Thyroid gland (tissue), 4 donors: ENCODE data around the gene APOL2. TPM values are rescaled to one million over a fixed set of nuclear protein-coding genes. Genes with fewer than 3 reads are reported as not detected.

ENCODE experiments used
- DNase-seq, 2 donors: peaks; one replicate each; pipeline ENCODE4 v3.0.0-alpha.2; 2019
- H3K27ac ChIP-seq, 3 donors: fragments of 200-600 bp; sonication (generic); 1 replicate in 2 of 3; 2 replicates in 1 of 3; pipeline ENCODE4 v1.5.1; 2016 to 2019; ENCODE audit warnings: mild to moderate bottlenecking in 1 of 3, moderate library complexity in 1 of 3
- H3K27me3 ChIP-seq: fragments of 200-600 bp; sonication (generic); one replicate; pipeline ENCODE4 v1.5.1; 2019
- H3K36me3 ChIP-seq, 2 donors: fragments of 200-600 bp; sonication (generic); one replicate each; pipeline ENCODE4 v1.5.1; 2016 to 2019
- H3K4me1 ChIP-seq, 2 donors: fragments of 200-600 bp; sonication (generic); one replicate each; pipeline ENCODE4 v1.5.1; 2017 to 2019
- H3K4me3 ChIP-seq, 3 donors: fragments of 200-600 bp; sonication (generic); replicated peaks in 1 of 3; 1 replicate in 2 of 3; 2 replicates in 1 of 3; pipeline ENCODE4 v1.5.1; 2016; ENCODE audit warnings: mild to moderate bottlenecking in 1 of 3
- H3K9me3 ChIP-seq: fragments of 200-600 bp; sonication (generic); one replicate; pipeline ENCODE4 v1.5.1; 2017
- CTCF ChIP-seq, 6 experiments: fragments of 200-600 bp in 3 of 6; fragments of 450-650 bp in 3 of 6; sonication (generic) in 3 of 6; IDR thresholded peaks; one replicate each; pipeline ENCODE4 v1.5.1; 2016 to 2019; ENCODE audit warnings: antibody characterized with exemption in 6 of 6, mild to moderate bottlenecking in 2 of 6, inconsistent platforms in 1 of 6, moderate library complexity in 1 of 6
- POLR2A ChIP-seq, 2 donors: fragments of 450-650 bp; IDR thresholded peaks; one replicate each; pipeline ENCODE4 v1.6.1; 2017; ENCODE audit warnings: antibody characterized with exemption in 2 of 2, mild to moderate bottlenecking in 2 of 2, moderate library complexity in 1 of 2
- WGBS, 2 donors: methylation state at CpG; one replicate each; pipeline ENCODE4 v1.1.5; 2017; 5-methylcytosine and 5-hydroxymethylcytosine counted together
- intact Hi-C: fragments of 100-400 bp; cut with DNase I; formaldehyde crosslinking; loops from one replicate; pipeline ENCODE4 v1.15.1; 2023
- total RNA-seq, 4 donors: library from RNA; depleted of rRNA; stranded (reverse); fragments of >200 nt; gene quantifications; one replicate each; pipeline ENCODE4 v1.2.3, GENCODE V29; 2016

APOL2 gene
- total RNA-seq, 4 donors from 2014 or later: 31.1 to 45.6 (median 35.6) TPM

DNA sequence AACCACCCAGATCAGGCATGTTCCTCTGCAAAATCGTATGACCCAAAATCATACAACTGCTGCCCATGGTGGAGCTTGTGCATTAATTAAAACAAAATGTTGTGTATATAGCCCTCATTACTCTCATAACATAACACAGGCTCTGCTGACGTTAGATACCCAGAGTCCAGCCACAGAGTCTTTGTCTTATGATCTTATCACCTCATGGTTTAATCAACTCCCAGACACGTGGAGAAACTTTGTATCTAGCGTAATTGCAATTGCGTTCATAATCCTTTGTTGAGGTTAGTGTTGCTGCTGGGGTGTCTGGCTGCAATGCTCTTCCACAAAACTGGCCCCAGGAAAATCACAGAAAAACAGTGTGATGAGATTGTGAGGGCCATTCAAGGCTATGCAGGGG, 8.6 kb upstream of the APOL2 start:
- intact Hi-C loops: no loop called here
- 63 to 79% methylated on average over 5 of the region's 5 CpGs for WGBS, 2 donors
- TF ChIP-seq POLR2A (IDR thresholded peaks at IDR 0.05) (no peak), CTCF (IDR thresholded peaks at IDR 0.05) (no peak)
- H3K27ac ChIP-seq: no peak overlapping the region
- H3K9me3 ChIP-seq: no peaks in the 10 kb centered on the region
- H3K4me3 ChIP-seq: no peak overlapping the region
- DNase-seq: no peak
- peaks cover 0 to 6% of the 10 kb centered on the region in 2 donors for H3K4me1 ChIP-seq
- no peaks in the 10 kb centered on the region for H3K27me3 ChIP-seq
- H3K36me3 ChIP-seq: no peaks in the 10 kb centered on the region

DNA sequence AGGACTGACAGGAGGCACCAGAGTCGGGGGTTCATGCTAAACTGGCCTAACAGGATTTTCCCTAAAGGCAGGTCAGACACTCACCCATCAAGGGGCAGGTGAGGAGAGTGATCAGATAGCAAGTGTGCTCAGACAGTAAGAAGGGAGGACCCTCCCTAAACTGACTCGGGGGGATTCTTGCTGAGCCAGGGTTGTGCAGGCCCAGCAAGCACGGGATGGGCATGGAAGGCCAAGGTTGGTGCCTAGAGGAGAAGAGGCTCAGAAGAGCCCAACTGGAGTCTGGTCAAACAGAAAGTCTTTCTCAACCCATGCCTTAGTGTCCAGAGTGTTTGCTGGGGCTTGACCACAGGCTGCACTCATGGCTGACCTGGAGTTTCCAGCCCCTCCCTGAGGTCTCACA, 7.4 kb upstream of the APOL2 start:
- Histone ChIP-seq H3K9me3 (no peaks in the 10 kb centered on the region), H3K36me3 (no peaks in the 10 kb centered on the region), H3K4me3 (no peak overlapping the region), H3K27me3 (no peaks in the 10 kb centered on the region), H3K27ac (no peak overlapping the region), H3K4me1 (no peaks in the 10 kb centered on the region)
- TF ChIP-seq POLR2A (IDR thresholded peaks at IDR 0.05) (no peak), CTCF (IDR thresholded peaks at IDR 0.05) (no peak)
- DNase-seq: no peak
- intact Hi-C loops: no loop called here
- WGBS, 2 donors: 56 to 62% methylated on average over 3 of the region's 3 CpGs

DNA sequence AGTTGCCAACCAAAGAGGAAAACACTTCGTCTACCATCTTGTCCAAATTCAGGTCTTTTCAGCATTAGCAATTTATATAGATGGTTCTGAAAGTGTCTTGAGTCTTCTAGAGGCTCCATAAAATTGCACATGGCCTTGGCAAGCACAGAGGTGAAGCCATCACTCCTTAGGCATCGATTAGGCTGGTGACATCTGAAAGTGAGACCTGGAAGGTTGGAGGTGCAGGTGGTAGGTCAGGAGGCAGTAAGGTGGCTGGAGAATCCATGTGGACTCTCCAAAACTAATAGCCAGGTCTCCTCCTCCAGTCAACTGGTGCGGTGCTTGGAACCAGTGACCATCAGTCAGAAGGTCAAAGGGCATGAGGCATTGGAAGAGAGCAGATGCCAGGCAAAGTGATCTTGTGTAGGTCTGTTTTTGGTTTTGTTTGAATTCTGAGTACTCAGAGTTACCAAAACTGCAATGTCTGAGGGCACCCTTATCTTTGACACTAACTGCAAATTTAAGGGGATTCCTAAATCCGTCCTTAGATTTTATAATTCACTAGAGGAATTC, 6.6 kb upstream of the APOL2 start:
- Histone ChIP-seq H3K4me1 (no peaks in the 10 kb centered on the region), H3K4me3 (no peak overlapping the region), H3K36me3 (no peaks in the 10 kb centered on the region), H3K27me3 (no peaks in the 10 kb centered on the region), H3K9me3 (no peaks in the 10 kb centered on the region), H3K27ac (no peak overlapping the region)
- no peak for DNase-seq
- intact Hi-C loops: no loop called here
- no peak for TF ChIP-seq CTCF (IDR thresholded peaks at IDR 0.05)
- no peak for TF ChIP-seq POLR2A (IDR thresholded peaks at IDR 0.05)
- WGBS, 2 donors: 70 to 81% methylated on average over 4 of the region's 4 CpGs

DNA sequence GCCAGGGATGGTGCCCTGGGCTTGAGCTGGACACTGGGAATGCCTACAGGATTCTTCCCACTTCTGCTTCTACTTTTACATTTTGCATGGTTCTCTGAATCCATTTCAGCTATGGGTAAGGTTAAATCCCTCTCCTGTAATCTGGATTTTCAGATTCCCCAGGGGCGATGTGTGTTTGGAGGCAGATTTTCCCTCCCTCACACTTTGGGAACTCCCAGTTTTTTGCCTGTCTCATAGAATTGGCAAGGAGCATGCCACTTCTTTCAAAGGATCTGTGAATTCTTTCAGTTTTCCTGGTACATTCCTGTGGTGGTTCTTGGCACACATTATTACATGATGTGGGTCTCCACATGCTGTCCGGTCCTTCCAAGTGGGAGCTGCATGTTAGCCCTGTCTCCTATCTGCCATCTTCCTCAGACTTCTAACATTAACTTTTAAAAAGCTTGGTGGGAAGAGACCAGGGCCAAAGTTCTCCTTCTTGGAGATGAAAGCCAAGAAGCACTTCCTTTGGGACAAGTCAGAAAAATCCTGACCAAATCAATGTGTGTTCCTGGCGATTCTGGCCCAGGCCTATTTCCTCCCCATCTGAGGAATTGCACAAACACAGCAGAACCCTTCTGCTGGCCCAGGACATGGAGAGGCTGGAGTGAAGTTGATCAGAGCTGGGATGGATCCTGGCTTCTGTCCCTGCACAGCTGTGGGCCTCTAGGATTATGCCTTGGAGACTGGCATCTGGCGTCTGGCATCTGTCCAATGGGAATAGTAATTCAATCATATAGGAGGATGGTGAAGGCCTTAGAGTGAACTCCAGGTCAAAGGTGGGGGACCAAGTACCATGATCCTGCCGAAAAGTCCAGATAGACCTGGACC, 5.4 kb upstream of the APOL2 start:
- no peaks in the 10 kb centered on the region for H3K9me3 ChIP-seq
- H3K27me3 ChIP-seq: no peaks in the 10 kb centered on the region
- TF ChIP-seq CTCF (IDR thresholded peaks at IDR 0.05) (no peak), POLR2A (IDR thresholded peaks at IDR 0.05) (no peak)
- 81 to 92% methylated on average over 5 of the region's 5 CpGs for WGBS, 2 donors
- H3K36me3 ChIP-seq: no peaks in the 10 kb centered on the region
- peak overlapping the region in 2 of 3 donors; percentile 4 to 31 for H3K27ac ChIP-seq
- H3K4me3 ChIP-seq: no peak overlapping the region
- H3K4me1 ChIP-seq: peaks cover 2% of the 10 kb centered on the region in 2 donors
- no peak for DNase-seq
- intact Hi-C loops: no loop called here

DNA sequence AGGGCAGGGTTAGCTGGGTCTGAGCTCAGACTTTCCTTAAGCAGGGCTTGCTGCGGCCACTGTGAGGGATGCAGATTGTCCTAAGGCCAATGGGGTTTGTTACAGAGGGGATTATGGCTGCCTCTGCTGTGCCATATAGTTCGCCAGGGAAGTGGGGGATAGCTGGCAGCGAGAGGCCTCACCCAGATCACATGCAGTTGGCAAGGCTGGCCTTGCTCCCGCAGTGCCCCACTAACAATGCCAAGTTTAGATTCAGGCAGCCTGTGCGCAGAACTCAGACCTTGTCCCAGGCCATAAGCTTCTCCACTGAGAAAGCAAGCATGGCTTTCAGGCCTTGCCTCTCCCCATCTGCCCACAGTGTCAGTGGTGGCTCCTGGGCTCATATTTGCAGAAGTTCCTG, 4.7 kb upstream of the APOL2 start:
- intact Hi-C loops: no loop called here
- no peak overlapping the region for H3K4me3 ChIP-seq
- DNase-seq: no peak
- no peaks in the 10 kb centered on the region for H3K36me3 ChIP-seq
- no peaks in the 10 kb centered on the region for H3K27me3 ChIP-seq
- no peaks in the 10 kb centered on the region for H3K9me3 ChIP-seq
- no peak for TF ChIP-seq CTCF (IDR thresholded peaks at IDR 0.05)
- WGBS, 2 donors: 90 to 91% methylated on average over 3 to 5 of the region's 5 CpGs
- H3K4me1 ChIP-seq: peaks cover 4% of the 10 kb centered on the region in 2 donors
- peak overlapping the region in 2 of 3 donors; percentile 4 to 25 for H3K27ac ChIP-seq
